ENCODE results near the gene USF2. TPM values are rescaled to one million over a fixed set of nuclear protein-coding genes. Genes with fewer than 3 reads are reported as not detected.
A peak's percentile ranks its signal among the peaks of the same experiment; 100 is the strongest.

Gene USF2
- total RNA-seq, 1 donor from 2014 or later, result 133 TPM

GRCh38 chr19:35292421-35293362 lies 23.9 kb downstream of the USF2 start:
- no peak for TF ChIP-seq CTCF (conservative IDR thresholded peaks at IDR 0.05)
- peaks cover 10% of the 10 kb centered on the region for H3K27me3 Mint-ChIP-seq
- no peak for DNase-seq (ENCODE audit: extremely low spot score, unreplicated experiment)
- no peak overlapping the region for H3K4me3 Mint-ChIP-seq
- H3K36me3 Mint-ChIP-seq, result no peaks in the 10 kb centered on the region
- no peaks in the 10 kb centered on the region for H3K9me3 Mint-ChIP-seq
- peak overlapping the region; percentile 48 for H3K27ac Mint-ChIP-seq
- no peaks in the 10 kb centered on the region for H3K4me1 Mint-ChIP-seq (ENCODE audit: unreplicated experiment)

- no peak for DNase-seq (ENCODE audit: extremely low spot score, unreplicated experiment)
- Mint-ChIP-seq H3K36me3 (no peaks in the 10 kb centered on the region), H3K27ac (no peak overlapping the region), H3K4me1 (ENCODE audit: unreplicated experiment) (no peaks in the 10 kb centered on the region), H3K27me3 (peaks cover 10% of the 10 kb centered on the region), H3K4me3 (no peak overlapping the region), H3K9me3 (no peaks in the 10 kb centered on the region)
- TF ChIP-seq CTCF (conservative IDR thresholded peaks at IDR 0.05), result no peak
Observed at GRCh38 chr19:35293363-35293739, 24.6 kb downstream of the USF2 start.

GRCh38 chr19:35293808-35294207 lies 25.0 kb downstream of the USF2 start:
- DNase-seq (ENCODE audit: extremely low spot score, unreplicated experiment), result no peak
- Mint-ChIP-seq H3K4me3 (no peak overlapping the region), H3K36me3 (no peaks in the 10 kb centered on the region), H3K27ac (no peak overlapping the region), H3K27me3 (peaks cover 10% of the 10 kb centered on the region), H3K9me3 (no peaks in the 10 kb centered on the region), H3K4me1 (ENCODE audit: unreplicated experiment) (no peaks in the 10 kb centered on the region)
- TF ChIP-seq CTCF (conservative IDR thresholded peaks at IDR 0.05), result no peak

GRCh38 chr19:35294328-35294727 lies 25.6 kb downstream of the USF2 start:
- Mint-ChIP-seq H3K27ac (no peak overlapping the region), H3K4me1 (ENCODE audit: unreplicated experiment) (no peaks in the 10 kb centered on the region), H3K27me3 (peaks cover 10% of the 10 kb centered on the region), H3K9me3 (no peaks in the 10 kb centered on the region), H3K4me3 (no peak overlapping the region), H3K36me3 (no peaks in the 10 kb centered on the region)
- DNase-seq (ENCODE audit: extremely low spot score, unreplicated experiment), result no peak
- no peak for TF ChIP-seq CTCF (conservative IDR thresholded peaks at IDR 0.05)

- Mint-ChIP-seq H3K36me3 (no peaks in the 10 kb centered on the region), H3K9me3 (no peaks in the 10 kb centered on the region), H3K27ac (no peak overlapping the region), H3K4me1 (ENCODE audit: unreplicated experiment) (no peaks in the 10 kb centered on the region), H3K4me3 (no peak overlapping the region), H3K27me3 (peaks cover 10% of the 10 kb centered on the region)
- no peak for TF ChIP-seq CTCF (conservative IDR thresholded peaks at IDR 0.05)
- DNase-seq (ENCODE audit: extremely low spot score, unreplicated experiment), result no peak
Observed at GRCh38 chr19:35294859-35295791, 26.4 kb downstream of the USF2 start.

All from type B pancreatic cell (in vitro differentiated cells).